MM.1S (cell line): Measurements from ENCODE around the gene SYCN.

Source experiments
- CTCF ChIP-seq: fragments of 300-600 bp; sonication (generic); IDR thresholded peaks from 2 replicates; pipeline ENCODE4 v1.5.1; 2016; ENCODE audit warnings: antibody characterized with exemption, low read length, mixed read lengths
- EZH2 ChIP-seq: fragments of 300-600 bp; sonication (generic); optimal IDR thresholded peaks from 2 replicates; pipeline ENCODE3; 2017; ENCODE audit warnings: low read depth, mild to moderate bottlenecking, antibody characterized with exemption, low read length, mixed read lengths

GRCh38 chr19:39163621-39164020 lies 40.4 kb downstream of the SYCN start:
- no peak for TF ChIP-seq EZH2
- TF ChIP-seq CTCF = no peak
